Globus pallidus (tissue), 1 donor: ENCODE measurements around the gene CEND1.
"Not testable (repeated sequence)": the region's sequence is repeated elsewhere in the genome, so short reads cannot be mapped to it uniquely, and the experiment has no call there.

ENCODE experiments used
- DNase-seq: peaks from one replicate; pipeline ENCODE4 v3.0.0-alpha.2; 2015; ENCODE audit warnings: low spot score

The CEND1 gene

DNA sequence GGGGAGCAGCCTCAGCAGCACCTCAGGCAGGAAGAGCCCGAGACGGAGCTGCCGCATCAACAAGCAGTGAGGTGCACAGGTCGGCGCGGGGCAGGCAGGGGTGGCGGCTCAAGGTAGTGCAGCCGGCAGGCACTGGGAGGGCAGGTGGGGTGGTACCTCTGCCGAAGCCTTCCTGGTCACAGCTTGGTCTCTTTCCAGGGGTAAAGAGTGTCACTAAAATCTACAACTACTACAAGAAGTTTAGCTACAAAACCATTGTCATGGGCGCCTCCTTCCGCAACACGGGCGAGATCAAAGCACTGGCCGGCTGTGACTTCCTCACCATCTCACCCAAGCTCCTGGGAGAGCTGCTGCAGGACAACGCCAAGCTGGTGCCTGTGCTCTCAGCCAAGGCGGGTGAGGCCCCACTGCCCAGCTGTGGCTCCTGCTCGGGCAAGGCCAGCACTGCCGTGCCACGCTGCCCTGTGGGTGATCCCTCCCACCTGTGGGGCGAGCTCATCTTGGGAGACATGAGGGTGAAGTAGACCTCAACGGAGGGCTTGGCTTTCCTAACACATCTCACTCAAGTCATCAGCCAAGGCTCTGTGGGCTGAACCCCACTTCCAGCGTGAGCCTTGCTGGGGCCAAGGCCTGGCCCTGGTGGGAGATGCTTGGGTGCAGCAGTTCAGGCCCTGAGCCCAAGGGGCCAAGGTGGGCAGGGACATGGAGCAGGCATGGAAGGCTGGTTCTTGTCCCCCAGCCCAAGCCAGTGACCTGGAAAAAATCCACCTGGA lies 26.2 kb downstream of the CEND1 start:
- DNase-seq, result no peak

DNA sequence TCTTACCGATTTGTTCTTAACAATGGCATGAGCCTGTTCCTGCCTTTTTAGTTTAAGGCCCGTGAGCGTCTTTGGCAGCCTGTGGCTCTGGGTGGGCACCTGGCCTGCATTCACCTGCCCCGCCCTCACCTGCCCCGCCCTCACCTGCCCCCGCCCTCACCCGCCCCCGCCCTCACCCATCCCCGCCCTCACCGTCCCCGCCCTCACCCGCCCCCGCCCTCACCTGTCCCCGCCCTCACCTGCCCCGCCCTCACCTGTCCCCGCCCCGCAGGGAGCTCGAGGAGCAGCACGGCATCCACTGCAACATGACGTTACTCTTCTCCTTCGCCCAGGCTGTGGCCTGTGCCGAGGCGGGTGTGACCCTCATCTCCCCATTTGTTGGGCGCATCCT lies 26.8 kb downstream of the CEND1 start:
- DNase-seq, result no peak

DNA sequence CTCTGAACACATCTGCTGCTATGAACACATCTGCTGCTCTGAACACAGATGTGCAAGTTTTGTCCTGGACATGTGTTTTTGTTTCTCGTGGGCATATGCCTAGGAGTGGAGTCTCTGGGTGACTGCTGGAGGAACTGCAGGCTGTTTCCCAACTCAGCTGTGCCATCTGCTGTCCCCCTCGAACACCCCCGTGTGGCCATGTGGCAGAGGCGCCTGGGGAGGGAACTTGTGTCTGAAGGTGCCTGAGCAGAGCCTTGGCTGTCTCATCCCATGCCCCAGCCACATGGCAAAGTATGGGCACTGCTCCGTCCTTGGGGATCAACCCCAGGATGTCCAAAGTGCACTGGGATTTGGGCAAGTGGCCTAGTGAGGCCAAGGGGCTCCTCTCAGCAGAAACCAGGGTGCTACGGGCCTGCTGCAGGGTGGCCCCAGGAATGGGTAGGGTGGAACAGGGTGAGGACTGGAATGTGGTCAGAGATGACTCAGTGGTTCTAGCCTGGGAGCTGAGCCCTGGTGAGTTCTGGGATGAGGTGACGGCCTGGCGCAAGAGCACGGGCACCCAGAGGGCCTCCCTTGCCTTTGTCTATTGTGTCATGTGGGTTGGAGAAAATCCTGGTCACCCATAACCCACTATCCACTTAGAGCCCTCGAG lies 27.3 kb downstream of the CEND1 start:
- peak; percentile 74 for DNase-seq

DNA sequence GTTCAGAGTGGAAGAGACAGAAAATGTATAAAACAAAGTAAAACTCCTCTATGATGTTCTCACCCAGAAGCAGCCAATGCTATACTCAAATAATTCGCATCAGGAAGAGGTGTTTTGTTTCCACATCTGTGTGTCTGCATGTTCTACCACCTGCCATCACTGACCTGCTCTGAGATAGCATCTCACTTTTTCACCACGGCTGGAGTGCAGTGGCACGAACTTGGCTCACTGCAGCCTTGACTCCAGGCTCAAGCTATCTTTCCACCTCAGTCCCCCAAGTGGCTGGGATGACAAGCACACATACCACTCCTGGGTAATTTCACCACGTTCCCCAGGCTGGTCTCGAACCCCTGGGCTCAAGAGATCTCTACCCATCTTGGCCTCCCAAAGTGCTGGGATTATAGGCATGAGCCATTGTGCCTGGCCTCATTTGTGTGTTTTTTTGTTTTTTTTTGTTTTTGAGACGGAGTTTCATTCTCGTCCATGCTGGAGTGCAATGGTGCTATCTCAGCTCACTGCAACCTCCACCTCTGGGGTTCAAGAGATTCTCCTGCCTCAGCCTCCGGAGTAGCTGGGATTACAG lies 28.3 kb downstream of the CEND1 start:
- no peak for DNase-seq

DNA sequence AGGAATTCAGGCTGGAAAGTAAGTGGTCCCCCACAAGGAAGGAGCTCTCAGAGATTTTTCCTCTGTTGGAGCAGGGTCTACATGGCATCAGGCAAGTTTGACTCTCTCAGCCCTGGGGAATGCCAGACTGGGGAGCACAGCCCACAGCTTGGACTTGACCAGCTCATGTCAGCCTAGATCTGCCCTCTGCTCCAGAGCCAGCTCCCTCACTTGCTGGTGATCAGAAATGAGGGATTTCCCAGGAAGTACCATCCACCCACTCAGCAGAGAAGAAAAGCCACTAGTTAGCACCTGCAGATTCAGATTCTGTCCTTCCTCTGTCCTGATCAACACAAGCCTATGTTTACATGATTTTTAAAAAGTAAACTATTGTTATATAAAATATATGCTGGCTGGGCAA lies 29.7 kb downstream of the CEND1 start:
- DNase-seq, result no peak

DNA sequence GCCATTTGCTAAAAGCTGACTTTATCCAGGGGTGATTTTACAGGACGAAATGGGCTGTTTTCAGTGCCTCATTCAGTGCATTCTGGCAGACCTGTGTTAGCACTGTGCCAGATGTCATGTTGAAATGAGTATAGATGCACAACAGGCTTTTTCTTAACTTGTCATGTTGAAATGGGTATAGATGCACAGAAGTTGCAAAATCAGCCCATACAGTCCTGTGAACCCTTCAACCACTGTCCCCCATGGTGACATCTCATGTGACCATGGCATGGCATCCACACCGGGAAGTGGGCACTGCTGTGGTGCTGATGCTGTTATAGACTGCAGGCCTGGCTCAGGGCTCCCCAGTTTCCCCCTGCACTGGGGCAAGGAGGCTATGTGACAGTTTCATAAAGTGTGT lies 40.2 kb downstream of the CEND1 start:
- DNase-seq, result no peak

DNA sequence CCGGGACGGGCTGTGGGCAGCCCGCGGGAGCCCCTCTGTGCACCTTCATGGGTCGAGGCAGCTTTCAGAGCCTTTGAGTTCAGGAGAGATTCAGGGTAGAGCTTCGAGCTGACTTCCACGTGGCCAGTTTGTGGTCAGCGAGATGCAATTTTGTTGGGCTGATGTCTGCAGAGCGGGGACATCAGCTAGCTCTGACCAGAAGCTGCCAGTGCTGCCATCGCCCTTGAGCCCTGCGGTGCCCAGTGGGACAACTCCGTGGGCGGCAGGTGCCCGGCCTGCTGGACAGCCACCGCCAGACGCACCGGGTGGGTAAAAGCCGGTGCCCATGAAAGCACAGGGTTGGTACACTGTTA lies 41.9 kb downstream of the CEND1 start:
- DNase-seq, result no peak

DNA sequence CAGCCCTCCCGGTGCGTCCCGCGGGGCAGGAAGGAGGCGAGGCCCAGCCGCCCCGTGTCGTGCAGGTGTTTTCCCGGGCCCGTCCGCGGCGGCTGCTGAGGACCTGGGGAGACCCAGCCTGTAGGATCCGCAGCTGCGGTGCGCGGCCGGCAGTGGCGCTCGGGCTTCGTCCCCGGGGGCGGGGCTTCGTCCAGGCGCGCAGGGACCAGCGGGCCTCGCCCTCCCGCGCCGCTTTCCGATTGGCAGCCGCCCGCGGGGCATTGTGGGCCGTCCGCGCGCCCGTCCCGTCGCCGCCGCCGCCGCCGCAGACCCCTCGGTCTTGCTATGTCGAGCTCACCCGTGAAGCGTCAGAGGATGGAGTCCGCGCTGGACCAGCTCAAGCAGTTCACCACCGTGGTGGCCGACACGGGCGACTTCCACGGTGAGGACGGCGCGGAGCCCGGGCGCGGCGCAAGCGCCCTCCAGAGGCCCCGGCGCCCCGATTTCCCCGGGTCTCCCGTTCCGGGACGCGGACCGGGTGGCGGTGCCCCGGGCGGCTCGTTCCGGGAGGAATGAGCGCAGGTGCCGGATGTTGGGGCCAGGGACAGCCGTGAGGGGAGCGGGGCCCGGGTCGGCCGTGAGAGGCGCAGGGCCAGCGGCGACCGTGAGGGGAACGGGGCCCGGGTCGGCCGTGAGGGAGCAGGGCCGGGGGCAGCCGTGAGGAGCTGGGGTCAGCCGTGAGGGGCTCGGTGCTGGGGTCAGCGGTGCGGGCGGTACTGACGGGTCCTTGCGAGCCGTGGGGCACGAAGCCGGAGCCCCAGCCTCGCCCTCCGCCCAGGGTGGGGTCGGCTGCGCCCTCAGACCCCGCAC lies 42.5 kb downstream of the CEND1 start, which contains the start of gene TALDO1:
Gene TALDO1, plus strand, starts transcription at position 307 of the 849 bp plus-strand sequence. Its CDS starts 18 bp downstream, at position 325.
- DNase-seq, result peak; percentile 89

DNA sequence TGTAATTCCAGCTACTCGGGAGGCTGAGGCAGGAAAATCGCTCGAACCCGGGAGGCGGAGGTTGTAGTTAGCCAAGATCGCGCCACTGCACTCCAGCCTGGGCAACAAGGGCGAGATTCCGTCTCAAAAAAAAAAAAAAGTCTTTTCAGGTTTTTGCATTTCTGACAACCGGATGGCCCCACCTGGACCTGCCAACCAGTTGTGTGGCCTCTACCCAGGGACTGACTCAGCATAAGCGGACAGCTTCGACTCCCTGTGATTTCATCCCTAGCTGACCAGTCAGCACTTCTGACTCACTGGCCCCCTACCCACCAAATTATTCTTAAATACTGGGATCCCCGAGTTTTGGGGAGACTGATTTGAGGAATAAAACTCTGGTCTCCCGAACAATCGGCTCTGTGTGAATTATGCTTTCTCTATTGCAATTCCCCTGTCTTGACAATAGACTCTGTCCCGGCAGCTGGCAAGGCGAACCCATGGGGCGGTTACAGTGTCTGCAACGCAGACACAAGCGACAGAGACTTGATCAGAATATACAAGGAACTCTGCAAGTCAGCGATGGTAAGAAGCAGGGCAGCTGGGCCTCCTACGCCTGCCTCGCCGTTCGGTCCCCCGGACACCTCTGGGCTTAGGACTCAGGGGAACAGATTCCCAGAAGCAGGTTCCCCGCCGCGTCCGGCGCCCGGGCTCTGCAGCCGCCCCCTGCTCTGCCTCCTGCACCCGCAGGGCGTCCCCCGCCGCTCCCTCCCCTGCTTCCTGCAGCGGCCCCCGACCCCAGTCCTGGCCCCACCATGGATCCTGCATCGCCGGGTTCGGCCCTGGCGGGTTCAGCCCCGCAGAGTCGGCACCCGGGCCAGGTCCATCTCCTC lies 43.4 kb downstream of the CEND1 start:
- DNase-seq, result peak; percentile 83

DNA sequence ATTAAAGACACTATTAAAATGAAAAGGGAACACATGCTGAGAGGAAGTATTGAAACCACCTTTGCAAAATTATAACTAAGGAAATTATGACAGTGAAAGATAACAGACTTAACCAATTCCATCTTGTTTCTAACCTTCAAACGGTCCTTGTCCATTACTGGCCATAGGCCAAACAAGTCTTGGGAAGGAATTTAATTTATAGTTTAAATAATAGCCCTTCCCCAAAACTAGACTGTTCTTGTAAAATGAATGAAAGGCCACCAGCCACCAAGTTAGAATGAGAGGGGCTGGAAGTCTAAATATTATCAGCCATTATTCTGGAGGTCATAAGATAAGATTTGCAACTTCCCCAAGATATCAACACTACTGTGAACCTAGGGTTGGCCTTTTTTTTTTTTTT lies 44.5 kb downstream of the CEND1 start:
- no peak for DNase-seq

DNA sequence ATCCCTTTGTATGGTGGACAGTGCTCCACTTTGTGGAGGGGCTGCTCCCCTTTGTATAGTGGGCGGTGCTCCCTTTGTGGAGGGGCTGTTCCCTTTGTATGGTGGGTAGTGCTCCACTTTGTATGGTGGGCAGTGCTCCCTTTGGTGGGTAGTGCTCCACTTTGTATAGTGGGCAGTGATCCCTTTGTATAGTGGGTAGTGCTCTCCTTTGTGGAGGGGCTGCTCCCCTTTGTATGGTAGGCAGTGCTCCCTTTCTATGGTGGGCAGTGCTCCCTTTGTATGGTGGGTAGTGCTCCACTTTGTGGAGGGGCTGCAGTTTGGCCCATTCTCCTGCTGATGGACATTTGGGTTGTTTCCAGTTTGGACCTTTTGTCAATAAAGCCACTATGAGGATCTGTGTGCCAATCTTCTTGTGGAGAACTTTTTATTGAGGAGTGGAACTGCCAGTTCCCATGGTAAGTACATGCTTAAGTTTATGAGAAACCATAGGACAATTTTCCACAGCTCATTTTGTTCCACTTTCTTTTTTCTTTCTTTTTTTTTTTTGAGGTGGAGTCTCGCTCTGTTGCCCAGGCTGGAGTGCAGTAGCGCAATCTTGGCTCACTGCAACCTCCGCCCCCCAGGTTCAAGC lies 47.2 kb downstream of the CEND1 start:
- no peak for DNase-seq

DNA sequence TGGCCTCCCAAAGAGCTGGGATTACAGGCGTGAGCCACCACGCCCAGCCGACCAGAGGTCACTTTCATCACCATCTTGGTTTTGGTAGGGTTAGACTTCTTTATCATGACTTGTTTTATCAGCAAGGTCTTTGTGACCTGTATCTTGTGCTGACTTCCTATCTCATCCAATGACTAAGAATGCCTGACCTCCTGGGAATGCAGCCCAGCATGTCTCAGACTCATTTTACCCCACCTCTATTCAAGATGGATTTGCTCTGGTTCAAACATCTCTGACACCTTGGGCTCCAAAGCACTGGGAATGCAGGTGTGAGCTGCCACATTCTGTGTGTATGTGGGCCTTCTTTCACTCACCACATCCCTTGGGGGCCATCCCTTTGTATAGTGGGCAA lies 47.7 kb downstream of the CEND1 start:
- no peak for DNase-seq

DNA sequence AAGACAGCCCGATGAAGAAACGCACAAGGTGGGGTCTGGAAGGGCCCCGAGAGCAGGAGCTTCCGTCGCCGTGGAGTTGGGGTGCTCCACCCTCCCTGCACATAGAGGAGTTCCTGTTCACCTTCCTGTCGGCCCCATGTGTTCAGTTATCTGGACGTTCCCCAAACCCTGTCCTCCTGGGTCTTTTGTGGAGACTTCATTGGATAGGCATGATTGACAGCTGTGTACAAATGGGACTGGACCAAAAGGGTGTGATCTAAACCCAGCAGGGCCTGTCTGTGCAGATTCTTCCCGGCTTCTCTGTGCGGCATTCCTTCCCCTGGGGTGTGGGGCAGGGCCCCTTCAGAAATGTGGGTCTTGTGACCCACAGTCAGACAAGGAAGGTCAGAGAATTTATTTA lies 52.0 kb downstream of the CEND1 start:
- not testable (repeated sequence) for DNase-seq

DNA sequence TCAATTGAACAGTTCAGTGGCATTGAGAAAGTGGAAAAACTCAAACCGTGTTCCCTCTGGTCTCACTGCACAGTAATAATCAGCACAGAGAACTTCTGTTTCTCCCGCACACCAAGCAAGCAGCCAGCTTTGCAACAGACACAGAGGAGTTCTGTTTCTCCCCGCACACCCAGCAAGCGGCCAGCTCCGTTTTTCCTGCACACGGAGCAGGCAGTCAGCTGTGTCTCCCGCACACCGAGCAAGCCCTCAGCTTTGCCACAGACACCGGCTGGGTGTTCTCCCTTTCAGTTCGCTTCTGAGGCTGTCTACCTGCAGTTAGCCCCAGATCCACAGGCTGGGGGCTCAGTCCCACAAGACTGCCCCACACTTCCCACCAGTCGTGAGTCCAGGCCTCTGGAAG lies 52.5 kb downstream of the CEND1 start:
- DNase-seq, result peak; percentile 64
